ENCODE results near the gene CDKN2AIPNL.

Gene CDKN2AIPNL

GRCh38 chr5:134447815-134448520, 36.3 kb upstream of the CDKN2AIPNL start:
- no peak for DNase-seq (ENCODE audit: low read depth)
- H3K4me3 ChIP-seq (ENCODE audit: low read depth, low read length), result no peak overlapping the region
- TF ChIP-seq, protein P1, sequence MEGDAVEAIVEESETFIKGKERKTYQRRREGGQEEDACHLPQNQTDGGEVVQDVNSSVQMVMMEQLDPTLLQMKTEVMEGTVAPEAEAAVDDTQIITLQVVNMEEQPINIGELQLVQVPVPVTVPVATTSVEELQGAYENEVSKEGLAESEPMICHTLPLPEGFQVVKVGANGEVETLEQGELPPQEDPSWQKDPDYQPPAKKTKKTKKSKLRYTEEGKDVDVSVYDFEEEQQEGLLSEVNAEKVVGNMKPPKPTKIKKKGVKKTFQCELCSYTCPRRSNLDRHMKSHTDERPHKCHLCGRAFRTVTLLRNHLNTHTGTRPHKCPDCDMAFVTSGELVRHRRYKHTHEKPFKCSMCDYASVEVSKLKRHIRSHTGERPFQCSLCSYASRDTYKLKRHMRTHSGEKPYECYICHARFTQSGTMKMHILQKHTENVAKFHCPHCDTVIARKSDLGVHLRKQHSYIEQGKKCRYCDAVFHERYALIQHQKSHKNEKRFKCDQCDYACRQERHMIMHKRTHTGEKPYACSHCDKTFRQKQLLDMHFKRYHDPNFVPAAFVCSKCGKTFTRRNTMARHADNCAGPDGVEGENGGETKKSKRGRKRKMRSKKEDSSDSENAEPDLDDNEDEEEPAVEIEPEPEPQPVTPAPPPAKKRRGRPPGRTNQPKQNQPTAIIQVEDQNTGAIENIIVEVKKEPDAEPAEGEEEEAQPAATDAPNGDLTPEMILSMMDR (IDR thresholded peaks at IDR 0.05; ENCODE audit: low read depth, low read length, missing control alignments), result no peak

GRCh38 chr5:134446938-134447337, 35.3 kb upstream of the CDKN2AIPNL start:
- no peak for DNase-seq (ENCODE audit: low read depth)
- TF ChIP-seq, protein P1 (IDR thresholded peaks at IDR 0.05; ENCODE audit: low read depth, low read length, missing control alignments), result no peak
- H3K4me3 ChIP-seq (ENCODE audit: low read depth, low read length), result no peak overlapping the region

- TF ChIP-seq, protein P1 (IDR thresholded peaks at IDR 0.05; ENCODE audit: low read depth, low read length, missing control alignments), result no peak
- DNase-seq (ENCODE audit: low read depth), result no peak
- no peak overlapping the region for H3K4me3 ChIP-seq (ENCODE audit: low read depth, low read length)
Observed at GRCh38 chr5:134445856-134446818, 34.5 kb upstream of the CDKN2AIPNL start.

GRCh38 chr5:134444941-134445471, 33.3 kb upstream of the CDKN2AIPNL start:
- TF ChIP-seq, protein P1 (IDR thresholded peaks at IDR 0.05; ENCODE audit: low read depth, low read length, missing control alignments), result no peak
- H3K4me3 ChIP-seq (ENCODE audit: low read depth, low read length), result no peak overlapping the region
- DNase-seq (ENCODE audit: low read depth), result no peak

- H3K4me3 ChIP-seq (ENCODE audit: low read depth, low read length), result no peak overlapping the region
- TF ChIP-seq, protein P1 (IDR thresholded peaks at IDR 0.05; ENCODE audit: low read depth, low read length, missing control alignments), result no peak
- DNase-seq (ENCODE audit: low read depth), result no peak
Observed at GRCh38 chr5:134440201-134440755, 28.6 kb upstream of the CDKN2AIPNL start.

DNA sequence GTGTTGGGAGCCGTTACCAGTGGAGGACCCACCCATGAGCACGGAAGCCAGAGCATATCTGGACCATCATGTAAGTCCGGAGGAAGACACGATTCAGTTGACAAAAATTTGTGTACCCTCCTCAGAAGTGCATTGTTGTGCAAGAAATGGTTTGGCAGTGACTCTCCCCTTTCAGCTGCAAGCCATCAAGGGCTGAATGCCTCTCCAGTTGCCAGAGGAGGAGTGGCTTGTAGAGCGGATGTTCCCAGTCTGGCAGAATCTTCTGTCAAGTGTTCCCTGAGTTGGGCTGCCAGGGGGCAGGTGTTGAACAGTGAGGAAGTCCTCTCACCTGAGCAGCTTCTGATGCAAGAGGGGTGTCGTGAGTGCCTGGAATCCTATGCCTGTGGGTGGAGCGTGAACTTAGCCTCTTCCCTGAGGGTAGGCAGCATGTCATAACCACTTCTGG, 27.6 kb upstream of the CDKN2AIPNL start:
- TF ChIP-seq, protein P1 (IDR thresholded peaks at IDR 0.05; ENCODE audit: low read depth, low read length, missing control alignments), result no peak
- no peak overlapping the region for H3K4me3 ChIP-seq (ENCODE audit: low read depth, low read length)
- DNase-seq (ENCODE audit: low read depth), result no peak
